Liver (tissue), 3 donors: ENCODE results near the gene TCF25.

Experiments
- FOXA1 ChIP-seq: IDR thresholded peaks from 2 replicates; pipeline ENCODE4 v1.6.1; 2016; ENCODE audit warnings: antibody characterized with exemption
- GABPA ChIP-seq, 2 donors: IDR thresholded peaks in 1 of 2; conservative IDR thresholded peaks in 1 of 2; 2 replicates each; pipeline ENCODE4 v1.6.1; 2016; ENCODE audit warnings: antibody characterized with exemption in 2 of 2, mild to moderate bottlenecking in 1 of 2, moderate library complexity in 1 of 2
- HNF4A ChIP-seq, 2 donors: conservative IDR thresholded peaks; 2 replicates each; pipeline ENCODE4 v1.6.1; 2016; ENCODE audit warnings: antibody characterized with exemption in 2 of 2, mild to moderate bottlenecking in 2 of 2
- JUND ChIP-seq, 2 donors: IDR thresholded peaks; 2 replicates each; pipeline ENCODE4 v1.6.1; 2016; ENCODE audit warnings: antibody characterized with exemption in 2 of 2
- RAD21 ChIP-seq, 2 donors: IDR thresholded peaks; 2 replicates each; pipeline ENCODE4 v1.6.1; 2016; ENCODE audit warnings: antibody characterized with exemption in 2 of 2, mild to moderate bottlenecking in 2 of 2
- RXRA ChIP-seq, 2 donors: IDR thresholded peaks; 2 replicates each; pipeline ENCODE4 v1.6.1; 2017 to 2018; ENCODE audit warnings: antibody characterized with exemption in 2 of 2, mild to moderate bottlenecking in 1 of 2
- SP1 ChIP-seq: IDR thresholded peaks from 2 replicates; pipeline ENCODE4 v1.6.1; 2018; ENCODE audit warnings: antibody characterized with exemption, mild to moderate bottlenecking
- TAF1 ChIP-seq: conservative IDR thresholded peaks from 2 replicates; pipeline ENCODE4 v1.6.1; 2016; ENCODE audit warnings: antibody characterized with exemption, mild to moderate bottlenecking
- YY1 ChIP-seq: IDR thresholded peaks from 2 replicates; pipeline ENCODE4 v1.6.1; 2016; ENCODE audit warnings: antibody characterized with exemption, mild to moderate bottlenecking
- TF ChIP-seq, protein P1 (sequence below): fragments of 150-350 bp; IDR thresholded peaks from 2 replicates; pipeline ENCODE4 v1.5.1; 2017; ENCODE audit warnings: improper control_type of control experiment, low read depth, low read length; ENCODE audit not compliant: missing input control
- TF ChIP-seq, protein P2 (sequence below): IDR thresholded peaks from 2 replicates; pipeline ENCODE4 v1.6.1; 2016; ENCODE audit warnings: antibody characterized with exemption
- TF ChIP-seq, protein P3 (sequence below): IDR thresholded peaks from 2 replicates; pipeline ENCODE4 v1.6.1; 2016; ENCODE audit warnings: antibody characterized with exemption, mild to moderate bottlenecking
- donor health status: healthy.
- donor health status: healthy.

DNA sequence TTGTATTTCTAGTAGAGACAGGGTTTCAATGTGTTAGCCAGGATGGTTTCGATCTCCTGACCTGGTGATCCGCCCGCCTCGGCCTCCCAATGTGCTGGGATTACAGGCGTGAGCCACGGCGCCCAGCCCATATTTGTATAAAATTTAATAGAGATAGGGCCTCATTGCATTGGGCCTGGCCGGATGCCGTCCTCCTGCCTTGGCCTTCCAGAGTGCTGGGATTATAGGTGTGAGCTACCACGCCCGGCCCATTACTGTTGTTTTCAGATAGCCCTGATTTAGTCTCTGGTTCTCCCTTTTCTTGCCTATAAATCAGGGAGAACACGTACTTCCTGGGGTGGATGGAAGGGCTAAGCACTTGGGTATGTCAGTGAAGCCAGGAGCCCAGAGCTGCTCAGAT, 78.7 kb downstream of the TCF25 start:
- TF ChIP-seq, protein P1, sequence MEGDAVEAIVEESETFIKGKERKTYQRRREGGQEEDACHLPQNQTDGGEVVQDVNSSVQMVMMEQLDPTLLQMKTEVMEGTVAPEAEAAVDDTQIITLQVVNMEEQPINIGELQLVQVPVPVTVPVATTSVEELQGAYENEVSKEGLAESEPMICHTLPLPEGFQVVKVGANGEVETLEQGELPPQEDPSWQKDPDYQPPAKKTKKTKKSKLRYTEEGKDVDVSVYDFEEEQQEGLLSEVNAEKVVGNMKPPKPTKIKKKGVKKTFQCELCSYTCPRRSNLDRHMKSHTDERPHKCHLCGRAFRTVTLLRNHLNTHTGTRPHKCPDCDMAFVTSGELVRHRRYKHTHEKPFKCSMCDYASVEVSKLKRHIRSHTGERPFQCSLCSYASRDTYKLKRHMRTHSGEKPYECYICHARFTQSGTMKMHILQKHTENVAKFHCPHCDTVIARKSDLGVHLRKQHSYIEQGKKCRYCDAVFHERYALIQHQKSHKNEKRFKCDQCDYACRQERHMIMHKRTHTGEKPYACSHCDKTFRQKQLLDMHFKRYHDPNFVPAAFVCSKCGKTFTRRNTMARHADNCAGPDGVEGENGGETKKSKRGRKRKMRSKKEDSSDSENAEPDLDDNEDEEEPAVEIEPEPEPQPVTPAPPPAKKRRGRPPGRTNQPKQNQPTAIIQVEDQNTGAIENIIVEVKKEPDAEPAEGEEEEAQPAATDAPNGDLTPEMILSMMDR, result no peak
- TF ChIP-seq, protein P2, sequence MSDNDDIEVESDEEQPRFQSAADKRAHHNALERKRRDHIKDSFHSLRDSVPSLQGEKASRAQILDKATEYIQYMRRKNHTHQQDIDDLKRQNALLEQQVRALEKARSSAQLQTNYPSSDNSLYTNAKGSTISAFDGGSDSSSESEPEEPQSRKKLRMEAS, result no peak
- TF ChIP-seq TAF1, result no peak
- TF ChIP-seq SP1, result no peak
- no peak for TF ChIP-seq RAD21 (IDR thresholded peaks at IDR 0.05)
- TF ChIP-seq HNF4A (conservative IDR thresholded peaks at IDR 0.05), result no peak
- TF ChIP-seq GABPA (IDR thresholded peaks at IDR 0.05 in 1 of 2, conservative IDR thresholded peaks at IDR 0.05 in 1 of 2), result no peak
- TF ChIP-seq, protein P3, sequence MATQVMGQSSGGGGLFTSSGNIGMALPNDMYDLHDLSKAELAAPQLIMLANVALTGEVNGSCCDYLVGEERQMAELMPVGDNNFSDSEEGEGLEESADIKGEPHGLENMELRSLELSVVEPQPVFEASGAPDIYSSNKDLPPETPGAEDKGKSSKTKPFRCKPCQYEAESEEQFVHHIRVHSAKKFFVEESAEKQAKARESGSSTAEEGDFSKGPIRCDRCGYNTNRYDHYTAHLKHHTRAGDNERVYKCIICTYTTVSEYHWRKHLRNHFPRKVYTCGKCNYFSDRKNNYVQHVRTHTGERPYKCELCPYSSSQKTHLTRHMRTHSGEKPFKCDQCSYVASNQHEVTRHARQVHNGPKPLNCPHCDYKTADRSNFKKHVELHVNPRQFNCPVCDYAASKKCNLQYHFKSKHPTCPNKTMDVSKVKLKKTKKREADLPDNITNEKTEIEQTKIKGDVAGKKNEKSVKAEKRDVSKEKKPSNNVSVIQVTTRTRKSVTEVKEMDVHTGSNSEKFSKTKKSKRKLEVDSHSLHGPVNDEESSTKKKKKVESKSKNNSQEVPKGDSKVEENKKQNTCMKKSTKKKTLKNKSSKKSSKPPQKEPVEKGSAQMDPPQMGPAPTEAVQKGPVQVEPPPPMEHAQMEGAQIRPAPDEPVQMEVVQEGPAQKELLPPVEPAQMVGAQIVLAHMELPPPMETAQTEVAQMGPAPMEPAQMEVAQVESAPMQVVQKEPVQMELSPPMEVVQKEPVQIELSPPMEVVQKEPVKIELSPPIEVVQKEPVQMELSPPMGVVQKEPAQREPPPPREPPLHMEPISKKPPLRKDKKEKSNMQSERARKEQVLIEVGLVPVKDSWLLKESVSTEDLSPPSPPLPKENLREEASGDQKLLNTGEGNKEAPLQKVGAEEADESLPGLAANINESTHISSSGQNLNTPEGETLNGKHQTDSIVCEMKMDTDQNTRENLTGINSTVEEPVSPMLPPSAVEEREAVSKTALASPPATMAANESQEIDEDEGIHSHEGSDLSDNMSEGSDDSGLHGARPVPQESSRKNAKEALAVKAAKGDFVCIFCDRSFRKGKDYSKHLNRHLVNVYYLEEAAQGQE, result no peak
- TF ChIP-seq YY1, result no peak
- TF ChIP-seq RXRA (IDR thresholded peaks at IDR 0.05), result no peak
- no peak for TF ChIP-seq JUND (IDR thresholded peaks at IDR 0.05)
- no peak for TF ChIP-seq FOXA1
